Fibroblast of pulmonary artery (primary cell): Measurements from ENCODE around the gene ZMYM4.
A peak's percentile ranks its signal among the peaks of the same experiment; 100 is the strongest.

Experiments
- DNase-seq: peaks from one replicate; pipeline ENCODE4 v3.0.0-alpha.2; 2010; ENCODE audit warnings: low read depth
- H3K4me3 ChIP-seq: replicated peaks from 2 replicates; pipeline ENCODE4 v1.5.1; 2011; ENCODE audit warnings: low read depth, mild to moderate bottlenecking, control low read depth, low read length, moderate library complexity
- TF ChIP-seq, protein P1 (sequence below): IDR thresholded peaks from 2 replicates; pipeline ENCODE4 v1.5.1; 2011; ENCODE audit warnings: mild to moderate bottlenecking, control low read depth, low read length, inconsistent platforms; ENCODE audit errors: missing control alignments

Gene ZMYM4

DNA sequence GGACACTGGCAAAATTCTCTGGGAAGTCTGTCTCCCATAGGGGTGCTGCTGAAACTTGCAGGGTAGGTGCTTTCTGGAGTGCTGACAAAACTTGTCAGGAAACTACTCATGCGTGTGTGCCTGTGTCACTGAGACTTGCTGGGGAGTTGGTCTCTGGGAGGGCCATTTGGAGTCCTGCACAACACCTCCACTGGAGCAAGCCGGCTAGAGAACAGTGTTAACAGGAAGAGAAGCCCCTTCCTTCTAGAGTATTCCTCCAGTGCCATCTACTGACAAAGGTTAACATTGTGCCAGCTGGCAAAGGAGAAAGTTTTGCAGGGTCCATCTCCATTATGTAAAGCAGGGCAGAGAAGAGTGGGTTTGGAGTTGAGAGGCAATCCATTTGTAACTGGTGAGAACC lies 30.0 kb downstream of the ZMYM4 start:
- H3K4me3 ChIP-seq, result no peak overlapping the region
- DNase-seq, result peak; percentile 64
- TF ChIP-seq, protein P1, sequence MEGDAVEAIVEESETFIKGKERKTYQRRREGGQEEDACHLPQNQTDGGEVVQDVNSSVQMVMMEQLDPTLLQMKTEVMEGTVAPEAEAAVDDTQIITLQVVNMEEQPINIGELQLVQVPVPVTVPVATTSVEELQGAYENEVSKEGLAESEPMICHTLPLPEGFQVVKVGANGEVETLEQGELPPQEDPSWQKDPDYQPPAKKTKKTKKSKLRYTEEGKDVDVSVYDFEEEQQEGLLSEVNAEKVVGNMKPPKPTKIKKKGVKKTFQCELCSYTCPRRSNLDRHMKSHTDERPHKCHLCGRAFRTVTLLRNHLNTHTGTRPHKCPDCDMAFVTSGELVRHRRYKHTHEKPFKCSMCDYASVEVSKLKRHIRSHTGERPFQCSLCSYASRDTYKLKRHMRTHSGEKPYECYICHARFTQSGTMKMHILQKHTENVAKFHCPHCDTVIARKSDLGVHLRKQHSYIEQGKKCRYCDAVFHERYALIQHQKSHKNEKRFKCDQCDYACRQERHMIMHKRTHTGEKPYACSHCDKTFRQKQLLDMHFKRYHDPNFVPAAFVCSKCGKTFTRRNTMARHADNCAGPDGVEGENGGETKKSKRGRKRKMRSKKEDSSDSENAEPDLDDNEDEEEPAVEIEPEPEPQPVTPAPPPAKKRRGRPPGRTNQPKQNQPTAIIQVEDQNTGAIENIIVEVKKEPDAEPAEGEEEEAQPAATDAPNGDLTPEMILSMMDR, result peak; percentile 63

DNA sequence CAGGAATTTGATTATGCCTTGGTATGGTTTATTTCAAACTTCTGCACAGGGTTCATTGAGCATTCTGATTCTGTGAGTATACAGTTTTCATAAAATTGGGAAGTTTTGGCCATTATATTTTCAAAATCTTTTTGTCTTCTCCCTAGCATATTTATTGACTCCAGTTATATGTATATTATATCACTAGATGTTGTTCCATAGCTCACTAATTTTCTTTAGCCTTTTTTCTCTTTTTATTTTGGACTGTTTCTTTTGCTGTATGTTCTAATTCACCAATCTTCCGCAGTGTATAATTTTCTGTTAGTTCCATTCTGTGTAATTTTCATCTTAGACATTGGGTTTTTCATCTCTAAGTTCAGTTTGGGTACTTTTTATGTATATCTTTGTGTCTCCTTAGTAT lies 31.9 kb downstream of the ZMYM4 start:
- no peak for DNase-seq
- H3K4me3 ChIP-seq, result no peak overlapping the region
- TF ChIP-seq, protein P1, result no peak

DNA sequence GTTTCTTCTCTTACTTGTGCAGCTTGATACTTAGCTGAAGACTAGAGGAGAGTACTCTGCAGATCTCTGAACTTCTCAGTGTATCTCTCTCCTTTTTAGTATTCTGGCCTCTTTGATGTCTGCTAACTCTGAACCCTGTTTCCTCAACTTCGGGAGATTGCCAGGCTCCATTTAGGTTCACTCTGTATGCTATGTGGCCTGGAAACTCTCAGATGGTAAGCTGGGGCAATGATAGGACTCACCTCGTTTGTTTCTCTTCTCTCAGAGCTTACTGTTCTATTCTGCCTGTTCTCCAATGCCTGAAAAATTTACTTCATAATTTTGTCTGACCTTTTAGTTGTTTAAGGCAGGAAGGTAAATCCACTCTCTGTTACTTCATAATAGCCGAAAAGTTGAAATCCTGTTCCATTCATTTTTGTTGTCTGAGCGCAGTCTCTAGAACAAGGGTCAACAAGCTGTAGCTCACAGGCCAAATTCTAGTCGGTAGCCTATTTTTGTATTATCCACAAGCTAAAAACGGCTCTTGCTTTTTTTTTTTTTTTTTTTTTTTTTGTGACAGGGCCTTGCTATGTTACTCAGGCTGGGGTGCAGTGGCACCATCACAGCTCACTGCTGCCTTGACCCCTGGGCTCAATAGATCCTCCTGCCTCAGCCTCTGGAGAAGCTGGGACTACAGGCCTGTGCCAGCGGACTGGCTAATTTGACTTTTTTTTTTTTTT lies 33.3 kb downstream of the ZMYM4 start:
- TF ChIP-seq, protein P1, result no peak
- no peak overlapping the region for H3K4me3 ChIP-seq
- no peak for DNase-seq

DNA sequence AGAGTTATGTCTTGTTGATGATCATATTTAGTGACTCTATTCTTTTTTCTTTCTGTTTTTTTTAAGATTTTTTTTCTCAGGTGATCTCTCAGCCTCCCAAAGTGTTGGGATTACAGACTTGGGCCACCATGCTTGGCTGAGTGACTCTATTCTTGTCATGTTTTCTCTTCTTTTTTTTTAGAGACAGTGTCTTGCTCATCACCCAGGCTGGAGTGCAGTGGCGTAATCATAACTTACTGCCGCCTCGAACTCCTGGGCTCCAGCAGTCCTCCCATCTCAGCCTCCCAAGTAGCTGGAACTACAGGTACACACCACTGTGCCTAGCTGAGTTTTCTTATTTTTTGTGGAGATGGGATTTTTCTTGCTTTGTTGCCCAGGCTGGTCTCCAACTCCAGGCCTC lies 36.9 kb downstream of the ZMYM4 start:
- DNase-seq, result no peak
- TF ChIP-seq, protein P1, result no peak
- no peak overlapping the region for H3K4me3 ChIP-seq

GRCh38 chr1:35315649-35316048 lies 47.1 kb downstream of the ZMYM4 start:
- DNase-seq, result no peak
- TF ChIP-seq, protein P1, result no peak
- H3K4me3 ChIP-seq, result no peak overlapping the region

DNA sequence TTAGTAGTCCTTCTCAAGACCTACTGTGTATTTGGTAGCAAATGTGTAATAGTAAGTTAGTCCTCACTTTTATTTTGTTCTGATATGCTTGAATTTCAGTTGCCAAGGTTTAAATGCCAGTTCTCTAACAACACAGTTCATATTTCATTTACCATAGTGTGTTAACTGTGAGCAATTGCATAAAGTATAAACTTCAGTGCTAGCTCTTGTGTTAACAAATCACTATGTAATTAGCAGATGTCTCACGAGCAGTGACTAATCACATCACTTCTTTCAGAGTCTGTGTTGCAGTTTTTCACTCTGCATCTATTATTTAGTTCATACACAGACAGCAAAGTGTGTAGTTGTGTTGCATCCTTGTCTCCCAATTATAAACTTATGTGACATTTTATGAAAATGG lies 47.8 kb downstream of the ZMYM4 start:
- TF ChIP-seq, protein P1, result no peak
- H3K4me3 ChIP-seq, result no peak overlapping the region
- DNase-seq, result no peak
